IMR-90 (cell line): ENCODE results near the gene TEAD2. TPM values are rescaled to one million over a fixed set of nuclear protein-coding genes. Genes with fewer than 3 reads are reported as not detected.

Source experiments
- ATAC-seq: fragments of 200-7000 bp; cut with Tn5 transposase; 2 replicates; pipeline ENCODE4 v1.9.1; 2020; ENCODE audit warnings: low read depth, mild to moderate bottlenecking, moderate library complexity
- BruUV-seq: library from RNA; stranded (reverse); fragments of 400-500 nt; replicated peaks from 2 replicates; lab custom pipeline; 2021; lab: Mats Ljungman, UMichigan
- CTCF ChIA-PET: fragments of 300-600 bp; formaldehyde crosslinking; extraction: SDS; loops from one replicate; lab custom pipeline; 2021; ENCODE audit warnings: antibody characterized with exemption; lab: Yijun Ruan, JAX
- POLR2A ChIA-PET: fragments of 300-600 bp; sonication (Branson Sonifier 250); formaldehyde crosslinking; loops from one replicate; lab custom pipeline; 2022; ENCODE audit warnings: antibody characterized with exemption; ENCODE audit not compliant: unreplicated experiment; lab: Charles Lee
- DNase-seq: peaks from one replicate; pipeline ENCODE4 v3.0.0; 2013
- H2AFZ ChIP-seq: replicated peaks from 2 replicates; pipeline ENCODE3; 2013; ENCODE audit warnings: low read length, mild to moderate bottlenecking; ENCODE audit not compliant: poor library complexity
- H2AK5ac ChIP-seq: 2 replicates; pipeline ENCODE4 v1.6.1; 2013; ENCODE audit warnings: low read depth, low read length, inconsistent platforms
- H2AK9ac ChIP-seq: replicated peaks from 2 replicates; pipeline ENCODE3; 2013; ENCODE audit warnings: mild to moderate bottlenecking, low read depth, low read length, moderate library complexity; ENCODE audit not compliant: poor library complexity
- H2BK120ac ChIP-seq: 2 replicates; pipeline ENCODE4 v1.6.1; 2013; ENCODE audit warnings: low read depth, low read length, inconsistent platforms
- H2BK15ac ChIP-seq: 3 replicates; pipeline ENCODE4 v1.6.1; 2013; ENCODE audit warnings: low read depth, low read length, inconsistent platforms
- H2BK20ac ChIP-seq: 2 replicates; pipeline ENCODE4 v1.6.1; 2013; ENCODE audit warnings: low read depth, mild to moderate bottlenecking, inconsistent platforms, low read length, moderate library complexity
- H2BK5ac ChIP-seq: 2 replicates; pipeline ENCODE4 v1.6.1; 2013; ENCODE audit warnings: mild to moderate bottlenecking, low read depth, low read length, inconsistent platforms; ENCODE audit not compliant: poor library complexity, severe bottlenecking
- H3K14ac ChIP-seq: replicated peaks from 2 replicates; pipeline ENCODE4 v1.6.1; 2013; ENCODE audit warnings: low read depth, low read length, inconsistent platforms
- H3K18ac ChIP-seq: 2 replicates; pipeline ENCODE4 v1.6.1; 2013; ENCODE audit warnings: low read depth, low read length, control low read depth
- H3K23ac ChIP-seq: 2 replicates; pipeline ENCODE4 v1.6.1; 2013; ENCODE audit warnings: low read depth, low read length, inconsistent platforms
- H3K27ac ChIP-seq: 2 replicates; pipeline ENCODE4 v1.5.1; 2013; ENCODE audit warnings: mild to moderate bottlenecking, control low read depth, low read length; ENCODE audit not compliant: insufficient read depth
- H3K27me3 ChIP-seq: 2 replicates; pipeline ENCODE4 v1.6.1; 2013; ENCODE audit warnings: low read length; ENCODE audit not compliant: control insufficient read depth, insufficient read depth
- H3K36me3 ChIP-seq: 2 replicates; pipeline ENCODE4 v1.6.1; 2013; ENCODE audit warnings: low read length, mixed read lengths; ENCODE audit not compliant: control insufficient read depth, insufficient read depth
- H3K4ac ChIP-seq: 2 replicates; pipeline ENCODE4 v1.6.1; 2013; ENCODE audit warnings: low read depth, low read length, inconsistent platforms
- H3K4me1 ChIP-seq: 2 replicates; pipeline ENCODE4 v1.6.1; 2013; ENCODE audit warnings: low read length, mixed read lengths; ENCODE audit not compliant: control insufficient read depth, insufficient read depth
- H3K4me2 ChIP-seq: 2 replicates; pipeline ENCODE4 v1.6.1; 2013; ENCODE audit warnings: low read depth, mild to moderate bottlenecking, control low read depth, low read length, moderate library complexity
- H3K4me3 ChIP-seq: 2 replicates; pipeline ENCODE4 v1.5.1; 2013; ENCODE audit warnings: low read depth, mild to moderate bottlenecking, control low read depth, low read length, moderate library complexity; ENCODE audit not compliant: insufficient read depth
- H3K56ac ChIP-seq: 2 replicates; pipeline ENCODE4 v1.6.1; 2013; ENCODE audit warnings: low read length, inconsistent platforms; ENCODE audit not compliant: insufficient read depth; ENCODE audit errors: extremely low read depth
- H3K79me1 ChIP-seq, 2 experiments: 2 replicates each; pipeline ENCODE4 v1.6.1; 2013; ENCODE audit warnings: low read length in 2 of 2, inconsistent platforms in 1 of 2, low read depth in 1 of 2
- H3K9ac ChIP-seq: 2 replicates; pipeline ENCODE4 v1.6.1; 2013; ENCODE audit warnings: low read depth, low read length, control low read depth
- H3K9me1 ChIP-seq: 2 replicates; pipeline ENCODE4 v1.6.1; 2013; ENCODE audit warnings: low read length, inconsistent platforms; ENCODE audit not compliant: insufficient read depth
- H3K9me3 ChIP-seq: 2 replicates; pipeline ENCODE4 v1.6.1; 2013; ENCODE audit warnings: low read length; ENCODE audit not compliant: control insufficient read depth, insufficient read depth
- H4K20me1 ChIP-seq: 2 replicates; pipeline ENCODE4 v1.6.1; 2013; ENCODE audit warnings: low read length, inconsistent platforms; ENCODE audit not compliant: insufficient read depth
- H4K5ac ChIP-seq: 2 replicates; pipeline ENCODE4 v1.6.1; 2013; ENCODE audit warnings: mild to moderate bottlenecking, low read depth, low read length, control low read depth
- H4K8ac ChIP-seq, 2 experiments: 2 replicates each; pipeline ENCODE4 v1.6.1; 2013; ENCODE audit warnings: low read depth in 2 of 2, low read length in 2 of 2, control low read depth in 1 of 2, inconsistent platforms in 1 of 2
- H4K91ac ChIP-seq: 2 replicates; pipeline ENCODE4 v1.6.1; 2013; ENCODE audit warnings: low read depth, low read length, inconsistent platforms; ENCODE audit not compliant: insufficient read depth
- MAFK ChIP-seq: IDR thresholded peaks from 2 replicates; pipeline ENCODE4 v1.6.1; 2012; ENCODE audit warnings: low read depth, low read length, improper control_type of control experiment
- MAZ ChIP-seq: IDR thresholded peaks from 2 replicates; pipeline ENCODE4 v1.6.1; 2012; ENCODE audit warnings: low read depth, mild to moderate bottlenecking, low read length, improper control_type of control experiment, moderate library complexity, borderline replicate concordance
- RAD21 ChIP-seq: IDR thresholded peaks from 2 replicates; pipeline ENCODE4 v1.6.1; 2012; ENCODE audit warnings: low read length, improper control_type of control experiment
- RCOR1 ChIP-seq: IDR thresholded peaks from 2 replicates; pipeline ENCODE4 v1.6.1; 2012; ENCODE audit warnings: mild to moderate bottlenecking, low read length, improper control_type of control experiment; ENCODE audit not compliant: insufficient replicate concordance
- SMC3 ChIP-seq: fragments of 150-350 bp; IDR thresholded peaks from 2 replicates; pipeline ENCODE4 v1.6.1; 2016; ENCODE audit warnings: low read depth, mild to moderate bottlenecking, antibody characterized with exemption, low read length, moderate library complexity
- WGBS, 2 experiments: methylation state at CpG; one replicate each; pipeline versions ENCODE4 v1.1.5 to v1.1.7; 2013; ENCODE audit warnings: missing lambda C conversion rate in 2 of 2; ENCODE audit not compliant: insufficient read length in 1 of 2; ENCODE audit errors: extremely low coverage in 2 of 2; 5-methylcytosine and 5-hydroxymethylcytosine counted together
- dilution Hi-C: fragments of 300-500 bp; cut with HindIII; formaldehyde crosslinking; loops from one replicate; pipeline ENCODE4 v1.14.3; 2018; ENCODE audit warnings: low sequenced_read_pairs; ENCODE audit not compliant: unreplicated experiment
- in situ Hi-C: fragments of 300-500 bp; cut with MboI; formaldehyde crosslinking; loops from 3 replicates; pipeline ENCODE4 v1.14.3; 2019; ENCODE audit warnings: low sequenced_read_pairs, inconsistent platforms, mixed read lengths
- intact Hi-C: fragments of 100-400 bp; cut with micrococcal nuclease; formaldehyde crosslinking; loops from 2 replicates; pipeline ENCODE4 v1.10.0; 2022
- polyA plus RNA-seq, 3 experiments: library from polyadenylated mRNA; depleted of rRNA; stranded (reverse); fragments of >200 nt; gene quantifications; 2 replicates each; pipeline ENCODE4 v1.2.3, GENCODE V29; 2012; ENCODE audit warnings: low replicate concordance in 1 of 3
- total RNA-seq: library from RNA; depleted of rRNA; stranded (reverse); fragments of >200 nt; gene quantifications from 2 replicates; pipeline ENCODE4 v1.2.3, GENCODE V29; 2012
- TF ChIP-seq, protein P1 (sequence below): conservative IDR thresholded peaks from 2 replicates; pipeline ENCODE4 v1.5.1; 2012; ENCODE audit warnings: mild to moderate bottlenecking, low read depth, low read length, improper control_type of control experiment
- TF ChIP-seq, protein P2 (sequence below): fragments of 150-350 bp; IDR thresholded peaks from 2 replicates; pipeline ENCODE4 v1.6.1; 2017; ENCODE audit warnings: mild to moderate bottlenecking, antibody characterized with exemption, low read length, low read depth

TEAD2 gene
- total and polyA plus RNA-seq, 2 of the 4 experiments (the other 2 are of a cell fraction) = 30.8 to 33.6 TPM

DNA sequence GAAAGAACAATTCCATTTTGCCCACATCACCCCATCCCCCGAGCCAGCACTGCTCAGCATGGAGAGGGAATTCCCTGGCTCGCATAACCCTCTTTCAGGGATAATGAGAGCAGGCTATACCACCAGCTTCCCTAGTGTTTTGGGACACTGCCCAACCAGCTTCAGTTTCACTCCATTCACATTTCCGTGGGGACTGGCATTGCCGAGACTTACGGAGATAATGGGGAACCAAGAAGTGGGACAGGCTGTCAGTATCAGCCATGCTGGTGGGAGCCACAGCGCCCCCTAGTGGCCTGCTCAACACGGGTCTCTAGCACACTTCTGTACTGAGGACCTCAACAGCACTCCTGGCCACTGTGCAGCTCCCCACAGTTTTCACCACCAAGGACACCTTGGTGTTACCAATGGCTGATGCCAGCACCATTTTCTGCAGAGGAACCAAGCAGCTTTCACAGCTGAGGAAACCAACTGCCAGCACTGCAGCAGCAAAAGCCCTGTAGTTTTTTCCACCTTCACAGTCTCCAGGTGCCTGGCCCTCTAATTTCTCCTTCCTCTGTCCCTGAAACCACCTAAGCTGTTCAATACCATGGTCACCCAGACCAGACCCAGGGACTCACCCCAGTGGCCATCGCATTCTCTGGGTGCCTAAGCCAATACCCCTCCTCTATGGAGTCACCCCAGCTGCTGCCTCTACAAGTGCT lies 60.9 kb downstream of the TEAD2 start:
- Histone ChIP-seq H4K20me1 (no peaks in the 10 kb centered on the region), H3K27me3 (no peaks in the 10 kb centered on the region), H3K18ac (no peak overlapping the region), H3K36me3 (no peaks in the 10 kb centered on the region), H3K14ac (no peak overlapping the region), H3K79me1 (no peaks in the 10 kb centered on the region), H2AK9ac (no peak overlapping the region), H3K4me1 (no peaks in the 10 kb centered on the region), H3K56ac (no peak overlapping the region), H3K9me1 (no peaks in the 10 kb centered on the region), H2BK20ac (no peak overlapping the region), H3K4me2 (peak overlapping the region; percentile 73), H2AK5ac (no peak overlapping the region), H2BK120ac (no peak overlapping the region), H3K4me3 (peak overlapping the region; percentile 16; the same call in 1 of the 2 replicates), H4K8ac (no peak overlapping the region; a peak in 1 of 4 replicates), H3K27ac (no peak overlapping the region), H3K9ac (no peak overlapping the region), H4K91ac (no peak overlapping the region), H2BK15ac (no peak overlapping the region), H4K5ac (no peak overlapping the region), H2AFZ (peak overlapping the region; percentile 85), H3K23ac (no peak overlapping the region), H3K4ac (no peak overlapping the region), H2BK5ac (no peak overlapping the region), H3K9me3 (peaks cover 3% of the 10 kb centered on the region; the same call in 1 of the 2 replicates)
- dilution Hi-C loops (no loop called here), in situ Hi-C loops (no loop called here), intact Hi-C loops (loop anchor here (1.0 kb wide), 1 partner anchor 35 kb away; no protein-coding TSS in a partner anchor)
- DNase-seq = peak; percentile 43
- no peak for TF ChIP-seq MAZ
- TF ChIP-seq, protein P1, sequence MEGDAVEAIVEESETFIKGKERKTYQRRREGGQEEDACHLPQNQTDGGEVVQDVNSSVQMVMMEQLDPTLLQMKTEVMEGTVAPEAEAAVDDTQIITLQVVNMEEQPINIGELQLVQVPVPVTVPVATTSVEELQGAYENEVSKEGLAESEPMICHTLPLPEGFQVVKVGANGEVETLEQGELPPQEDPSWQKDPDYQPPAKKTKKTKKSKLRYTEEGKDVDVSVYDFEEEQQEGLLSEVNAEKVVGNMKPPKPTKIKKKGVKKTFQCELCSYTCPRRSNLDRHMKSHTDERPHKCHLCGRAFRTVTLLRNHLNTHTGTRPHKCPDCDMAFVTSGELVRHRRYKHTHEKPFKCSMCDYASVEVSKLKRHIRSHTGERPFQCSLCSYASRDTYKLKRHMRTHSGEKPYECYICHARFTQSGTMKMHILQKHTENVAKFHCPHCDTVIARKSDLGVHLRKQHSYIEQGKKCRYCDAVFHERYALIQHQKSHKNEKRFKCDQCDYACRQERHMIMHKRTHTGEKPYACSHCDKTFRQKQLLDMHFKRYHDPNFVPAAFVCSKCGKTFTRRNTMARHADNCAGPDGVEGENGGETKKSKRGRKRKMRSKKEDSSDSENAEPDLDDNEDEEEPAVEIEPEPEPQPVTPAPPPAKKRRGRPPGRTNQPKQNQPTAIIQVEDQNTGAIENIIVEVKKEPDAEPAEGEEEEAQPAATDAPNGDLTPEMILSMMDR = peak; percentile 70
- TF ChIP-seq RAD21 = peak; percentile 47
- peak; percentile 40 for TF ChIP-seq SMC3
- TF ChIP-seq RCOR1 = no peak
- TF ChIP-seq, protein P2, sequence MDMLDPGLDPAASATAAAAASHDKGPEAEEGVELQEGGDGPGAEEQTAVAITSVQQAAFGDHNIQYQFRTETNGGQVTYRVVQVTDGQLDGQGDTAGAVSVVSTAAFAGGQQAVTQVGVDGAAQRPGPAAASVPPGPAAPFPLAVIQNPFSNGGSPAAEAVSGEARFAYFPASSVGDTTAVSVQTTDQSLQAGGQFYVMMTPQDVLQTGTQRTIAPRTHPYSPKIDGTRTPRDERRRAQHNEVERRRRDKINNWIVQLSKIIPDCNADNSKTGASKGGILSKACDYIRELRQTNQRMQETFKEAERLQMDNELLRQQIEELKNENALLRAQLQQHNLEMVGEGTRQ = no peak
- TF ChIP-seq MAFK = no peak
- POLR2A ChIA-PET = no interaction called here
- no TSS peak for BruUV-seq
- 24% methylated on average over 4 of the region's 8 CpGs; no CpG with 5 or more reads in 1 of the 2 experiments for WGBS, 2 experiments
- CTCF ChIA-PET = interaction anchor here (0.6 kb wide), 2 partner anchors 11 to 21 kb away, joined by 3 to 4 read pairs; no protein-coding TSS in a partner anchor
- ATAC-seq = peak; percentile 88
